ENCODE results near the gene PARD3.

PARD3 gene

DNA sequence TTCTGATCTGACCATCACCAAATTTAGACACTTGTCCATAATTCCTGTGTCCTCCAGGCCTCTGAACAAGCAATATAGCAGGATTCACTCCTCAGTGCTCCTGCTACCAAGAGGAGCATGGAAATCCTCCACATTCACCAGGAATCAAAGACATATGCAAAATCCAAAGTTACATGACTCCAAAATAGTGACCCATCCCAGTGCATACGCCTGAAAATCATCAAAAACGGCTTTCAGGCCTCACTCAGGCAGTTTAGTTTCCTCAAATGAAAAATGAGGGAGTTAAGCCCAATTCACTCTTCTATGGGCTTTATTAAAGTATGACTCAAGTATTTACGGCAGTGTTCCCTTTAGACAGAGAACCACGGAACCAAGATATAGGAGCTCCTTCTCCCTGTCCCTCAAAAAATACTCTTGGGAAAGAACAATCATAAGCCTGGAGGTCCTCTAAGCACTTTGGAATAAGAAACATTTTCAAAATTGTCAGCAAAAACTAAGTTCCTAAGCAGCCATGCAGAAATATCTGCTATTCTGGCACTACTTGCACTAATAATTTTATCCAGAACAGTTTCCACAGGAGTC is 240.7 kb downstream of the PARD3 start:
- Histone ChIP-seq H3K9me2 (replicated peaks; ENCODE audit: insufficient read depth, low read length) (no peaks in the 10 kb centered on the region), H4K20me1 (ENCODE audit: low read depth, low read length) (no peaks in the 10 kb centered on the region), H3K9me3 (ENCODE audit: insufficient read depth, low read length) (no peaks in the 10 kb centered on the region), H3K4me2 (ENCODE audit: low read depth, low read length, poor library complexity, severe bottlenecking) (no peak overlapping the region), H3K4me3 (ENCODE audit: insufficient read depth, low read length, poor library complexity, severe bottlenecking) (no peak overlapping the region), H3K27me3 (ENCODE audit: low read length) (no peaks in the 10 kb centered on the region), H3K27ac (ENCODE audit: low read depth, low read length) (no peak overlapping the region), H3K36me3 (ENCODE audit: low read length) (no peaks in the 10 kb centered on the region), H3F3A (ENCODE audit: insufficient read depth) (no peaks in the 10 kb centered on the region), H2AFZ (ENCODE audit: low read depth, low read length, severe bottlenecking) (no peak overlapping the region), H3K9ac (ENCODE audit: low read length) (no peak overlapping the region), H3K79me2 (ENCODE audit: insufficient read depth, low read length) (no peaks in the 10 kb centered on the region)
- TF ChIP-seq EZH2phosphoT487 (conservative IDR thresholded peaks at IDR 0.05; ENCODE audit: low read length): no peak
- no peak for TF ChIP-seq CTCF (IDR thresholded peaks at IDR 0.05; ENCODE audit: insufficient read depth, low read length, poor library complexity, severe bottlenecking)

GRCh38 chr10:34570887-34571286 is 244.2 kb downstream of the PARD3 start:
- no peaks in the 10 kb centered on the region for H3F3A ChIP-seq (ENCODE audit: insufficient read depth)
- no peak overlapping the region for H3K9ac ChIP-seq (ENCODE audit: low read length)
- no peaks in the 10 kb centered on the region for H3K27me3 ChIP-seq (ENCODE audit: low read length)
- no peaks in the 10 kb centered on the region for H3K9me2 ChIP-seq (replicated peaks; ENCODE audit: insufficient read depth, low read length)
- no peaks in the 10 kb centered on the region for H3K9me3 ChIP-seq (ENCODE audit: insufficient read depth, low read length)
- no peak overlapping the region for H3K27ac ChIP-seq (ENCODE audit: low read depth, low read length)
- H3K36me3 ChIP-seq (ENCODE audit: low read length): no peaks in the 10 kb centered on the region
- TF ChIP-seq CTCF (IDR thresholded peaks at IDR 0.05; ENCODE audit: insufficient read depth, low read length, poor library complexity, severe bottlenecking): no peak
- no peak overlapping the region for H3K4me2 ChIP-seq (ENCODE audit: low read depth, low read length, poor library complexity, severe bottlenecking)
- H2AFZ ChIP-seq (ENCODE audit: low read depth, low read length, severe bottlenecking): no peak overlapping the region
- H4K20me1 ChIP-seq (ENCODE audit: low read depth, low read length): no peaks in the 10 kb centered on the region
- no peak overlapping the region for H3K4me3 ChIP-seq (ENCODE audit: insufficient read depth, low read length, poor library complexity, severe bottlenecking)
- H3K79me2 ChIP-seq (ENCODE audit: insufficient read depth, low read length): no peaks in the 10 kb centered on the region

- H3K9me2 ChIP-seq (replicated peaks; ENCODE audit: insufficient read depth, low read length): no peaks in the 10 kb centered on the region
- H2AFZ ChIP-seq (ENCODE audit: low read depth, low read length, severe bottlenecking): no peak overlapping the region
- no peaks in the 10 kb centered on the region for H3K27me3 ChIP-seq (ENCODE audit: low read length)
- H3F3A ChIP-seq (ENCODE audit: insufficient read depth): no peaks in the 10 kb centered on the region
- no peak for TF ChIP-seq CTCF (IDR thresholded peaks at IDR 0.05; ENCODE audit: insufficient read depth, low read length, poor library complexity, severe bottlenecking)
- no peak for TF ChIP-seq EZH2phosphoT487 (conservative IDR thresholded peaks at IDR 0.05; ENCODE audit: low read length)
- no peak overlapping the region for H3K9ac ChIP-seq (ENCODE audit: low read length)
- no peak overlapping the region for H3K4me2 ChIP-seq (ENCODE audit: low read depth, low read length, poor library complexity, severe bottlenecking)
- H3K9me3 ChIP-seq (ENCODE audit: insufficient read depth, low read length): no peaks in the 10 kb centered on the region
- no peak overlapping the region for H3K4me3 ChIP-seq (ENCODE audit: insufficient read depth, low read length, poor library complexity, severe bottlenecking)
- H3K27ac ChIP-seq (ENCODE audit: low read depth, low read length): no peak overlapping the region
- H3K36me3 ChIP-seq (ENCODE audit: low read length): no peaks in the 10 kb centered on the region
- H3K79me2 ChIP-seq (ENCODE audit: insufficient read depth, low read length): no peaks in the 10 kb centered on the region
- H4K20me1 ChIP-seq (ENCODE audit: low read depth, low read length): no peaks in the 10 kb centered on the region
Observed at GRCh38 chr10:34567659-34568253, 247.3 kb downstream of the PARD3 start.
